ENCODE measurements around the gene DCUN1D1. TPM values are rescaled to one million over a fixed set of nuclear protein-coding genes. Genes with fewer than 3 reads are reported as not detected.
A peak's percentile ranks its signal among the peaks of the same experiment; 100 is the strongest.

DCUN1D1 gene
- polyA plus RNA-seq, 3 donors, result 6.1 to 37.6 (median 26.9) TPM

DNA sequence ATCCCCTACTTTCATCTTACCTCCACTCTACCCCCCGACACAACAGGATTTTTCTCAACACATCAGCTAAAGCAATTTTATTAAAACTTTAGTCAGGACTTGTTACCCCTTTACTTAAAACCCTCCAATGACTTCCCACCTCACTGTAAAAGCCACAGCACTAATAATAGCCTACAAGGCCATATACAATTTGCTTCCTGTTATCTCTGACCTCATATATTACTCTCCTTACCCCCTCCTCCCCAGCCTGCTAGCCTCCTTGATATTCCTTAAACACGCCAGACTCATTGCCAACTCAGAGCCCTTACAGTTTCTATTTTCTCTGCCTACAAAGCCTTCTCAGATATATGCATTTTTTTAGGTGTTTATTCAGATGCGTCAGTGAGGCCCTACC is 54.4 kb downstream of the DCUN1D1 start:
- Histone ChIP-seq H3K79me2 (ENCODE audit: insufficient read depth, low read length) (no peaks in the 10 kb centered on the region), H3K9ac (ENCODE audit: insufficient read depth, low read length, poor library complexity, severe bottlenecking) (no peak overlapping the region), H2AFZ (ENCODE audit: insufficient read depth, low read depth, low read length, poor library complexity, severe bottlenecking) (no peak overlapping the region), H3K9me3 (replicated peaks in 1 of 2; ENCODE audit: control insufficient read depth in 1 of 2, insufficient read depth in 1 of 2, low read length in 2 of 2) (no peaks in the 10 kb centered on the region), H3K36me3 (replicated peaks in 1 of 2; ENCODE audit: control insufficient read depth in 1 of 2, insufficient read depth in 2 of 2, low read length in 2 of 2) (peaks cover 0 to 11% of the 10 kb centered on the region in 2 donors), H3K4me2 (replicated peaks; ENCODE audit: extremely low read depth, low read length, poor library complexity, severe bottlenecking) (no peak overlapping the region), H4K20me1 (ENCODE audit: insufficient read depth, low read length) (no peaks in the 10 kb centered on the region), H3K27me3 (ENCODE audit: control insufficient read depth in 2 of 2, insufficient read depth in 2 of 2, low read length in 2 of 2) (no peaks in the 10 kb centered on the region), H3K4me1 (ENCODE audit: control insufficient read depth in 1 of 2, insufficient read depth in 2 of 2, low read length in 2 of 2) (peaks cover 0 to 3% of the 10 kb centered on the region in 2 donors), H3K4me3 (replicated peaks in 1 of 3; ENCODE audit: low read depth in 2 of 3, low read length in 3 of 3) (no peak overlapping the region), H3K27ac (ENCODE audit: low read depth in 1 of 2, low read length in 2 of 2) (no peak overlapping the region)
- TF ChIP-seq, protein P1, sequence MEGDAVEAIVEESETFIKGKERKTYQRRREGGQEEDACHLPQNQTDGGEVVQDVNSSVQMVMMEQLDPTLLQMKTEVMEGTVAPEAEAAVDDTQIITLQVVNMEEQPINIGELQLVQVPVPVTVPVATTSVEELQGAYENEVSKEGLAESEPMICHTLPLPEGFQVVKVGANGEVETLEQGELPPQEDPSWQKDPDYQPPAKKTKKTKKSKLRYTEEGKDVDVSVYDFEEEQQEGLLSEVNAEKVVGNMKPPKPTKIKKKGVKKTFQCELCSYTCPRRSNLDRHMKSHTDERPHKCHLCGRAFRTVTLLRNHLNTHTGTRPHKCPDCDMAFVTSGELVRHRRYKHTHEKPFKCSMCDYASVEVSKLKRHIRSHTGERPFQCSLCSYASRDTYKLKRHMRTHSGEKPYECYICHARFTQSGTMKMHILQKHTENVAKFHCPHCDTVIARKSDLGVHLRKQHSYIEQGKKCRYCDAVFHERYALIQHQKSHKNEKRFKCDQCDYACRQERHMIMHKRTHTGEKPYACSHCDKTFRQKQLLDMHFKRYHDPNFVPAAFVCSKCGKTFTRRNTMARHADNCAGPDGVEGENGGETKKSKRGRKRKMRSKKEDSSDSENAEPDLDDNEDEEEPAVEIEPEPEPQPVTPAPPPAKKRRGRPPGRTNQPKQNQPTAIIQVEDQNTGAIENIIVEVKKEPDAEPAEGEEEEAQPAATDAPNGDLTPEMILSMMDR (IDR thresholded peaks at IDR 0.05), result no peak
- no peak overlapping the region for H3K4me3 Mint-ChIP-seq
- no peaks in the 10 kb centered on the region for H3K27me3 Mint-ChIP-seq (ENCODE audit: low read depth in 3 of 3)
- H3K9me3 Mint-ChIP-seq, result peaks cover 0 to 2% (median under 1%) of the 10 kb centered on the region in 7 donors
- peaks cover 13% of the 10 kb centered on the region for H3K4me1 Mint-ChIP-seq
- H3K36me3 Mint-ChIP-seq, result peaks cover 11 to 18% of the 10 kb centered on the region in 2 donors
- intact Hi-C loops (cut with micrococcal nuclease), result no loop called here
- H3K27ac Mint-ChIP-seq, result peak overlapping the region in 1 of 7 donors; percentile 49
- WGBS (ENCODE audit: insufficient coverage), result 94% methylated on average over 2 of the region's 3 CpGs
- no peak for DNase-seq

DNA sequence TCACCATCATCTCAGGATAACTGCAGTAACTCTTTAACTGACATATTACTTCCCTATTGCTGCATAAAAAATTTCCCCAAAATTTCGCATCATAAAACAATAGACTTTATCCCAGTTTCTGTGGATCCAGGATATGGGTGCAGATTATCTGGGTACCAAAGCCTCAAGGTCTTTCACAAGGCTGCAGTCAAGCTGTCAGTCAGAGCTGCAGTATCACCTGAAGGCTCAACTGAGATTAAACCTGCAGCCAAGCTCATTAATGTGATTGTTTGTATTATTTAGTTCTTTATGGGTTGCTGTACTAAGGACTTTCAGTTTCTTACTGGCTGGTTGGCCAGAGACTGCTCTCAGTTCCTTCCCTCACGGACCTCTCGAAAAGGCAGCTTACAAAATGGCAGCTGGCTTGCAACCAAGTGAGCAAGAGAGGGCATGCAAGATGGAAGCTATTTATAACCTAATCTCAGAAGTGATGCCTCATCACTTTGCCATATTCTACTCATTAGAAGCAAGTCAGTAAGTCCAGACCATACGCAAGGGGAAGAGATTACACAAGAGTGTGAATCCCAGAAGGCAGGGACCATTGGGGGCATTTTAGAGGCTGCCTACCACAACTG is 54.9 kb downstream of the DCUN1D1 start:
- WGBS (ENCODE audit: insufficient coverage), result no CpG with 5 or more reads among the region's 4 CpGs
- H3K27ac Mint-ChIP-seq, result peak overlapping the region in 2 of 7 donors; percentile 48 to 60

More for the DNA sequence above, 54.9 kb downstream of the DCUN1D1 start:
- peaks cover 0 to 2% (median 0%) of the 10 kb centered on the region in 7 donors for H3K9me3 Mint-ChIP-seq
- H4K20me1 ChIP-seq (ENCODE audit: insufficient read depth, low read length), result no peaks in the 10 kb centered on the region
- TF ChIP-seq, protein P1 (IDR thresholded peaks at IDR 0.05), result no peak
- intact Hi-C loops (cut with micrococcal nuclease), result no loop called here
- H3K27me3 Mint-ChIP-seq (ENCODE audit: low read depth in 3 of 3), result no peaks in the 10 kb centered on the region
- H2AFZ ChIP-seq (ENCODE audit: insufficient read depth, low read depth, low read length, poor library complexity, severe bottlenecking), result no peak overlapping the region
- H3K36me3 Mint-ChIP-seq, result peaks cover 16 to 21% of the 10 kb centered on the region in 2 donors
- peaks cover 3 to 16% of the 10 kb centered on the region in 2 donors for H3K36me3 ChIP-seq (replicated peaks in 1 of 2; ENCODE audit: control insufficient read depth in 1 of 2, insufficient read depth in 2 of 2, low read length in 2 of 2)
- H3K79me2 ChIP-seq (ENCODE audit: insufficient read depth, low read length), result no peaks in the 10 kb centered on the region
- no peak overlapping the region for H3K9ac ChIP-seq (ENCODE audit: insufficient read depth, low read length, poor library complexity, severe bottlenecking)
- no peak overlapping the region for H3K4me3 Mint-ChIP-seq
- no peaks in the 10 kb centered on the region for H3K27me3 ChIP-seq (ENCODE audit: control insufficient read depth in 2 of 2, insufficient read depth in 2 of 2, low read length in 2 of 2)
- no peak overlapping the region for H3K4me3 ChIP-seq (replicated peaks in 1 of 3; ENCODE audit: low read depth in 2 of 3, low read length in 3 of 3)
- no peaks in the 10 kb centered on the region for H3K9me3 ChIP-seq (replicated peaks in 1 of 2; ENCODE audit: control insufficient read depth in 1 of 2, insufficient read depth in 1 of 2, low read length in 2 of 2)
- H3K27ac ChIP-seq (ENCODE audit: low read depth in 1 of 2, low read length in 2 of 2), result no peak overlapping the region
- peak in 2 of 3 donors; percentile 9 to 60 for DNase-seq
- H3K4me1 ChIP-seq (ENCODE audit: control insufficient read depth in 1 of 2, insufficient read depth in 2 of 2, low read length in 2 of 2), result peaks cover 0 to 3% of the 10 kb centered on the region in 2 donors
- no peak overlapping the region for H3K4me2 ChIP-seq (replicated peaks; ENCODE audit: extremely low read depth, low read length, poor library complexity, severe bottlenecking)
- peaks cover 13% of the 10 kb centered on the region for H3K4me1 Mint-ChIP-seq

Data from CD14-positive monocyte (primary cell).